HG03060 (cell line): ENCODE measurements around the gene TECPR2.

Experiments used
- ATAC-seq: cut with Tn5 transposase; IDR thresholded peaks from one replicate; pipeline ENCODE4 v1.9.1; 2021; ENCODE audit warnings: low read depth, moderate number of reproducible peaks; ENCODE audit not compliant: unreplicated experiment

Gene TECPR2

GRCh38 chr14:102491786-102492530 lies 129.2 kb downstream of the TECPR2 start:
- no peak for ATAC-seq

GRCh38 chr14:102492531-102492910 lies 129.8 kb downstream of the TECPR2 start:
- no peak for ATAC-seq

- ATAC-seq: no peak
Observed at GRCh38 chr14:102493096-102493495, 130.4 kb downstream of the TECPR2 start.

- ATAC-seq: no peak
Observed at GRCh38 chr14:102493585-102493984, 130.8 kb downstream of the TECPR2 start.

GRCh38 chr14:102495491-102496330 lies 133.0 kb downstream of the TECPR2 start:
- no peak for ATAC-seq

- ATAC-seq: no peak
Observed at GRCh38 chr14:102496331-102496691, 133.6 kb downstream of the TECPR2 start.

GRCh38 chr14:102496958-102497744 lies 134.4 kb downstream of the TECPR2 start:
- ATAC-seq: no peak

GRCh38 chr14:102497998-102498677 lies 135.4 kb downstream of the TECPR2 start:
- no peak for ATAC-seq

GRCh38 chr14:102498678-102499265 lies 136.0 kb downstream of the TECPR2 start:
- ATAC-seq: no peak

- no peak for ATAC-seq
Observed at GRCh38 chr14:102499401-102500157, 136.8 kb downstream of the TECPR2 start.

- no peak for ATAC-seq
Observed at GRCh38 chr14:102500158-102500662, 137.5 kb downstream of the TECPR2 start.

GRCh38 chr14:102500713-102501112 lies 138.0 kb downstream of the TECPR2 start:
- ATAC-seq: no peak

- ATAC-seq: no peak
Observed at GRCh38 chr14:102501751-102502315, 139.1 kb downstream of the TECPR2 start.

GRCh38 chr14:102502571-102502970 lies 139.8 kb downstream of the TECPR2 start:
- ATAC-seq: no peak

GRCh38 chr14:102503641-102504327 lies 141.0 kb downstream of the TECPR2 start:
- ATAC-seq: no peak

GRCh38 chr14:102504328-102504999 lies 141.7 kb downstream of the TECPR2 start:
- no peak for ATAC-seq

- no peak for ATAC-seq
Observed at GRCh38 chr14:102505000-102505619, 142.4 kb downstream of the TECPR2 start.
